Activated naive CD4-positive, alpha-beta T cell treated with anti-CD3 and anti-CD28 coated beads, Interleukin-2, amount 50 U/mL, for 72 hours (primary cell): ENCODE data around the gene CABP7. TPM values are rescaled to one million over a fixed set of nuclear protein-coding genes. Genes with fewer than 3 reads are reported as not detected.

Experiments used
- ATAC-seq, 2 donors: fragments of 150-1000 bp; cut with Tn5 transposase; 2 replicates each; pipeline ENCODE4 v1.10.0; 2021; ENCODE audit warnings: mild to moderate bottlenecking in 2 of 2, moderate library complexity in 2 of 2
- DNase-seq, 2 donors: peaks; one replicate each; pipeline ENCODE4 v3.0.0; 2021 to 2022; ENCODE audit warnings: low spot score in 2 of 2
- H3K27ac Mint-ChIP-seq, 2 donors: one replicate each; pipeline ENCODE4 v1.8.0; 2022; ENCODE audit warnings: mild to moderate bottlenecking in 2 of 2, mixed read lengths in 2 of 2
- H3K36me3 Mint-ChIP-seq, 2 donors: one replicate each; pipeline ENCODE4 v1.8.0; 2022; ENCODE audit warnings: mixed read lengths in 2 of 2
- H3K9me3 Mint-ChIP-seq, 2 donors: one replicate each; pipeline ENCODE4 v1.8.0; 2022; ENCODE audit warnings: mixed read lengths in 2 of 2
- total RNA-seq, 2 donors: library from RNA; stranded (reverse); gene quantifications; one replicate each; pipeline ENCODE4 v1.2.3, GENCODE V29; 2022

CABP7 gene
- total RNA-seq, 2 donors from 2014 or later = 0.18 TPM; not detected in 1

- Mint-ChIP-seq H3K9me3 (no peaks in the 10 kb centered on the region), H3K27ac (no peak overlapping the region), H3K36me3 (peaks cover 9 to 31% of the 10 kb centered on the region in 2 donors)
- ATAC-seq (no peak), DNase-seq (no peak)
These were observed 52.4 kb downstream of the CABP7 start for GRCh38 chr22:29772170-29772641.

- H3K36me3 Mint-ChIP-seq = peaks cover 0 to 21% of the 10 kb centered on the region in 2 donors
- H3K27ac Mint-ChIP-seq = no peak overlapping the region
- no peak for DNase-seq
- no peak for ATAC-seq
- H3K9me3 Mint-ChIP-seq = no peaks in the 10 kb centered on the region
These were observed 53.4 kb downstream of the CABP7 start for GRCh38 chr22:29773233-29773632.

DNA sequence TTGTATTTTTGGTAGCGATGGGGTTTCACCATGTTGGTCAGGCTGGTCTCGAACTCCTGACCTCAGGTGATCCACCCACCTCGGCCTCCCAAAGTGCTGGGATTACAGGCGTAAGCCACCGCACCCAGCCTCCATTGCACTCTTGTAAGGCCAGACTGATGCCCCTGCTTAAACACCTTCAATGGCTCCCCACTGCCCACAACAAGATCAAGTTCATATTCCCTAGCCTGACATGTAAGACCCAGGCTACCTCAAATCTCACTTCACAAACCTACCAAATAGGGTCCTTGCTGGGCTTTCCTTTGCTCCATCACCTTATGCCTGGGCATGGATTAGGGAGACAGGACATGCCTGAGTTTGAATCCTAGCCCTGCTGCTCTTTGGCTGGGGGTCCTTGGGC, 60.4 kb downstream of the CABP7 start:
- Mint-ChIP-seq H3K9me3 (no peaks in the 10 kb centered on the region), H3K36me3 (no peaks in the 10 kb centered on the region), H3K27ac (no peak overlapping the region)
- ATAC-seq = no peak
- DNase-seq = no peak

GRCh38 chr22:29780748-29781676, 61.2 kb downstream of the CABP7 start:
- Mint-ChIP-seq H3K27ac (no peak overlapping the region), H3K9me3 (no peaks in the 10 kb centered on the region), H3K36me3 (no peaks in the 10 kb centered on the region)
- DNase-seq (no peak), ATAC-seq (no peak)

Other genes starting within 250 kb of the CABP7 start
- gene NEFH, start 239.8 kb upstream of the CABP7 start, total RNA-seq = 1 to 10 TPM in 1 of 2 donors, under 1 TPM in 1; 0.18 to 2.1 TPM
- gene THOC5, start 166.2 kb upstream of the CABP7 start, total RNA-seq = 10 to 100 TPM; 50.8 to 82.9 TPM
- 10 to 100 TPM; 64.3 to 74.7 TPM for gene NIPSNAP1, start 138.9 kb upstream of the CABP7 start, total RNA-seq
- 10 to 100 TPM; 30.6 to 45.0 TPM for gene NF2, start 116.4 kb upstream of the CABP7 start, total RNA-seq
- gene ZMAT5, start 47.0 kb downstream of the CABP7 start, total RNA-seq = 10 to 100 TPM; 16.3 to 18.6 TPM
- gene UQCR10, start 47.4 kb downstream of the CABP7 start, total RNA-seq = 100 to 1,000 TPM in 1 of 2 donors, 10 to 100 TPM in 1; 72.2 to 107 TPM
- 10 to 100 TPM; 55.0 to 73.2 TPM for gene ASCC2, start 118.3 kb downstream of the CABP7 start, total RNA-seq
- gene MTMR3, start 163.2 kb downstream of the CABP7 start, total RNA-seq = 10 to 100 TPM; 25.8 to 44.4 TPM